Stimulated activated naive B cell treated with anti-CD40 and anti-IgM and Interleukin-4, amounts not matched to agents 10 μg/mL and 1 μg/mL and 100 μg/mL, for 72 hours (primary cell): Measurements from ENCODE around the gene PSMB9.

ENCODE experiments used
- ATAC-seq, 2 donors: fragments of 150-1000 bp; cut with Tn5 transposase; replicated peaks; 2 replicates each; pipeline ENCODE4 v1.10.0; 2021; ENCODE audit warnings: moderate library complexity in 1 of 2
- DNase-seq: peaks from one replicate; pipeline ENCODE4 v3.0.0; 2021
- H3K27ac Mint-ChIP-seq: one replicate; pipeline ENCODE4 v1.8.0; 2022; ENCODE audit warnings: mild to moderate bottlenecking, mixed read lengths
- H3K27me3 Mint-ChIP-seq, 2 donors: one replicate each; pipeline ENCODE4 v1.8.0; 2022; ENCODE audit warnings: mixed read lengths in 2 of 2
- H3K36me3 Mint-ChIP-seq, 2 donors: one replicate each; pipeline ENCODE4 v1.8.0; 2022; ENCODE audit warnings: mixed read lengths in 2 of 2, mild to moderate bottlenecking in 1 of 2
- H3K4me1 Mint-ChIP-seq, 2 donors: one replicate each; pipeline ENCODE4 v1.8.0; 2022; ENCODE audit warnings: mixed read lengths in 2 of 2, mild to moderate bottlenecking in 1 of 2
- H3K4me3 Mint-ChIP-seq, 2 donors: one replicate each; pipeline ENCODE4 v1.8.0; 2022; ENCODE audit warnings: mild to moderate bottlenecking in 2 of 2, mixed read lengths in 2 of 2, moderate library complexity in 1 of 2
- H3K9me3 Mint-ChIP-seq, 2 donors: one replicate each; pipeline ENCODE4 v1.8.0; 2022; ENCODE audit warnings: mixed read lengths in 2 of 2, mild to moderate bottlenecking in 1 of 2

The PSMB9 gene

GRCh38 chr6:32830936-32831335, 23.1 kb upstream of the PSMB9 start:
- no peak overlapping the region for H3K4me3 Mint-ChIP-seq
- ATAC-seq = no peak
- H3K27me3 Mint-ChIP-seq = no peaks in the 10 kb centered on the region
- peaks cover 54 to 83% of the 10 kb centered on the region in 2 donors for H3K4me1 Mint-ChIP-seq
- H3K9me3 Mint-ChIP-seq = peaks cover 0 to 6% of the 10 kb centered on the region in 2 donors
- no peak for DNase-seq
- H3K36me3 Mint-ChIP-seq = peaks cover 62 to 87% of the 10 kb centered on the region in 2 donors
- no peak overlapping the region for H3K27ac Mint-ChIP-seq

- no peak overlapping the region for H3K4me3 Mint-ChIP-seq
- peak overlapping the region; percentile 51 for H3K27ac Mint-ChIP-seq
- peaks cover 60 to 88% of the 10 kb centered on the region in 2 donors for H3K4me1 Mint-ChIP-seq
- ATAC-seq = no peak
- no peak for DNase-seq
- H3K36me3 Mint-ChIP-seq = peaks cover 68 to 93% of the 10 kb centered on the region in 2 donors
- H3K27me3 Mint-ChIP-seq = no peaks in the 10 kb centered on the region
- H3K9me3 Mint-ChIP-seq = peaks cover 0 to 6% of the 10 kb centered on the region in 2 donors
Observed at GRCh38 chr6:32832535-32832934, 21.5 kb upstream of the PSMB9 start.

- Mint-ChIP-seq H3K4me1 (peaks cover 56 to 89% of the 10 kb centered on the region in 2 donors), H3K4me3 (no peak overlapping the region), H3K36me3 (peaks cover 64 to 87% of the 10 kb centered on the region in 2 donors)
Observed at GRCh38 chr6:32833664-32834063, 20.3 kb upstream of the PSMB9 start.

GRCh38 chr6:32835167-32835893, 18.7 kb upstream of the PSMB9 start:
- Mint-ChIP-seq H3K36me3 (peaks cover 56 to 75% of the 10 kb centered on the region in 2 donors), H3K27ac (peak overlapping the region; percentile 0), H3K4me3 (peak overlapping the region; percentile 6 to 18), H3K27me3 (no peaks in the 10 kb centered on the region), H3K9me3 (peaks cover 0 to 6% of the 10 kb centered on the region in 2 donors), H3K4me1 (peaks cover 54 to 88% of the 10 kb centered on the region in 2 donors)
- DNase-seq (no peak), ATAC-seq (no peak)

More at GRCh38 chr6:32833664-32834063, 20.3 kb upstream of the PSMB9 start:
- ATAC-seq (no peak), DNase-seq (no peak)
- Mint-ChIP-seq H3K27me3 (no peaks in the 10 kb centered on the region), H3K9me3 (peaks cover 0 to 6% of the 10 kb centered on the region in 2 donors), H3K27ac (peak overlapping the region; percentile 4)

- Mint-ChIP-seq H3K36me3 (peaks cover 62 to 75% of the 10 kb centered on the region in 2 donors), H3K4me3 (peak overlapping the region; percentile 82 to 91), H3K27me3 (no peaks in the 10 kb centered on the region), H3K4me1 (peaks cover 63 to 92% of the 10 kb centered on the region in 2 donors), H3K27ac (peak overlapping the region; percentile 97), H3K9me3 (peaks cover 0 to 6% of the 10 kb centered on the region in 2 donors)
- DNase-seq = no peak
- no peak for ATAC-seq
Observed at GRCh38 chr6:32836873-32837272, 17.1 kb upstream of the PSMB9 start.

- H3K27ac Mint-ChIP-seq = peak overlapping the region; percentile 97
Observed at GRCh38 chr6:32837651-32838113, 16.3 kb upstream of the PSMB9 start.

GRCh38 chr6:32838114-32838958, 15.7 kb upstream of the PSMB9 start, which contains the start of gene TAP2:
Gene TAP2, minus strand, starts transcription at chr6:32838739. Its CDS starts 506 bp downstream, at chr6:32838233.
- ATAC-seq = peak; percentile 81 to 87
- Mint-ChIP-seq H3K27ac (peak within 1 kb of the TSS; percentile 97), H3K4me1 (peaks cover 72 to 91% of the 10 kb centered on the region in 2 donors), H3K27me3 (no peaks in the 10 kb centered on the region), H3K9me3 (peaks cover 0 to 6% of the 10 kb centered on the region in 2 donors), H3K36me3 (peaks cover 64 to 73% of the 10 kb centered on the region in 2 donors), H3K4me3 (peak within 1 kb of the TSS; percentile 82 to 91)
- peak; percentile 95 for DNase-seq

More at GRCh38 chr6:32837651-32838113, 16.3 kb upstream of the PSMB9 start:
- peak overlapping the region; percentile 82 to 91 for H3K4me3 Mint-ChIP-seq
- peaks cover 65 to 75% of the 10 kb centered on the region in 2 donors for H3K36me3 Mint-ChIP-seq
- no peak for ATAC-seq
- peaks cover 69 to 92% of the 10 kb centered on the region in 2 donors for H3K4me1 Mint-ChIP-seq
- peaks cover 0 to 6% of the 10 kb centered on the region in 2 donors for H3K9me3 Mint-ChIP-seq
- no peak for DNase-seq
- H3K27me3 Mint-ChIP-seq = no peaks in the 10 kb centered on the region

- no peak overlapping the region for H3K4me3 Mint-ChIP-seq
- H3K4me1 Mint-ChIP-seq = peaks cover 61 to 80% of the 10 kb centered on the region in 2 donors
- H3K36me3 Mint-ChIP-seq = peaks cover 58 to 73% of the 10 kb centered on the region in 2 donors
- ATAC-seq (no peak), DNase-seq (no peak)
- H3K27me3 Mint-ChIP-seq = no peaks in the 10 kb centered on the region
- H3K9me3 Mint-ChIP-seq = no peaks in the 10 kb centered on the region
- peak overlapping the region; percentile 33 for H3K27ac Mint-ChIP-seq
Observed at GRCh38 chr6:32839356-32839755, 14.6 kb upstream of the PSMB9 start.

- H3K4me3 Mint-ChIP-seq = peak overlapping the region; percentile 69 to 98
- DNase-seq (peak; percentile 61), ATAC-seq (peak; percentile 15 to 21)
- H3K36me3 Mint-ChIP-seq = peaks cover 59 to 73% of the 10 kb centered on the region in 2 donors
- peak overlapping the region; percentile 100 for H3K27ac Mint-ChIP-seq
- H3K27me3 Mint-ChIP-seq = no peaks in the 10 kb centered on the region
- H3K4me1 Mint-ChIP-seq = peaks cover 60 to 78% of the 10 kb centered on the region in 2 donors
- H3K9me3 Mint-ChIP-seq = no peaks in the 10 kb centered on the region
Observed at GRCh38 chr6:32840604-32841246, 13.3 kb upstream of the PSMB9 start.

- H3K9me3 Mint-ChIP-seq = no peaks in the 10 kb centered on the region
- DNase-seq (no peak), ATAC-seq (no peak)
- H3K27ac Mint-ChIP-seq = peak overlapping the region; percentile 100
- peak overlapping the region; percentile 98 for H3K4me3 Mint-ChIP-seq
- H3K36me3 Mint-ChIP-seq = peaks cover 60 to 73% of the 10 kb centered on the region in 2 donors
- peaks cover 53 to 79% of the 10 kb centered on the region in 2 donors for H3K4me1 Mint-ChIP-seq
- H3K27me3 Mint-ChIP-seq = no peaks in the 10 kb centered on the region
Observed at GRCh38 chr6:32842021-32842650, 11.9 kb upstream of the PSMB9 start.

- H3K9me3 Mint-ChIP-seq = no peaks in the 10 kb centered on the region
- H3K27ac Mint-ChIP-seq = peak overlapping the region; percentile 100
- no peaks in the 10 kb centered on the region for H3K27me3 Mint-ChIP-seq
- ATAC-seq (no peak), DNase-seq (no peak)
- H3K4me1 Mint-ChIP-seq = peaks cover 53 to 79% of the 10 kb centered on the region in 2 donors
- peak overlapping the region; percentile 98 for H3K4me3 Mint-ChIP-seq
- H3K36me3 Mint-ChIP-seq = peaks cover 63 to 73% of the 10 kb centered on the region in 2 donors
Observed at GRCh38 chr6:32842690-32843089, 11.3 kb upstream of the PSMB9 start.

GRCh38 chr6:32843331-32843978, 10.5 kb upstream of the PSMB9 start:
- Mint-ChIP-seq H3K9me3 (no peaks in the 10 kb centered on the region), H3K36me3 (peaks cover 71 to 80% of the 10 kb centered on the region in 2 donors), H3K27ac (peak overlapping the region; percentile 100), H3K4me1 (peaks cover 60 to 84% of the 10 kb centered on the region in 2 donors), H3K27me3 (no peaks in the 10 kb centered on the region), H3K4me3 (peak overlapping the region; percentile 98)
- ATAC-seq (no peak), DNase-seq (no peak)
